GM12878 (cell line): Measurements from ENCODE around the gene UBALD2. TPM values are rescaled to one million over a fixed set of nuclear protein-coding genes. Genes with fewer than 3 reads are reported as not detected.

Experiments
- ATAC-seq: fragments of 200-7000 bp; cut with Tn5 transposase; 3 replicates; pipeline ENCODE4 v1.9.1; 2020; ENCODE audit warnings: mild to moderate bottlenecking, moderate library complexity
- BruUV-seq: library from RNA; stranded (reverse); fragments of 400-500 nt; replicated peaks from 2 replicates; lab custom pipeline; 2021; lab: Mats Ljungman, UMichigan
- CTCF ChIA-PET: fragments of 300-600 bp; sonication (Branson Sonifier 250); formaldehyde crosslinking; extraction: SDS; loops from one replicate; lab custom pipeline; 2021; ENCODE audit warnings: inconsistent platforms; lab: Yijun Ruan, JAX
- POLR2A ChIA-PET: fragments of 350-600 bp; formaldehyde crosslinking; extraction: SDS; loops from one replicate; lab custom pipeline; 2021; ENCODE audit warnings: inconsistent platforms; lab: Charles Lee
- RAD21 ChIA-PET: fragments of 300-600 bp; sonication (Branson Sonifier 250); formaldehyde crosslinking; loops from one replicate; lab custom pipeline; 2023; ENCODE audit warnings: antibody characterized with exemption; ENCODE audit not compliant: unreplicated experiment; lab: Charles Lee
- SMC1A ChIA-PET: fragments of 300-600 bp; sonication (Branson Sonifier 250); formaldehyde crosslinking; loops from one replicate; lab custom pipeline; 2023; ENCODE audit not compliant: unreplicated experiment, uncharacterized antibody; lab: Charles Lee
- DNase-seq: peaks from one replicate; pipeline ENCODE4 v3.0.0-alpha.2; 2011; ENCODE audit warnings: low read depth, low spot score
- FAIRE-seq: peaks from 3 replicates; lab custom pipeline; 2011; peaks lifted over from hg19 to GRCh38; lab: Jason Lieb, UNC
- H2AFZ ChIP-seq: 2 replicates; pipeline ENCODE4 v1.6.0; 2011; ENCODE audit warnings: low read depth, low read length, control low read depth; ENCODE audit not compliant: control insufficient read depth
- H3K27ac ChIP-seq: 2 replicates; pipeline ENCODE4 v1.5.1; 2011; ENCODE audit warnings: control low read depth; ENCODE audit not compliant: control insufficient read depth, insufficient read depth
- H3K27me3 ChIP-seq, 2 experiments: replicated peaks in 1 of 2; 2 replicates each; pipeline versions ENCODE4 v1.6.0 to v1.6.1; 2011; ENCODE audit warnings: low read length in 1 of 2; ENCODE audit not compliant: control insufficient read depth in 2 of 2, insufficient read depth in 2 of 2
- H3K36me3 ChIP-seq, 2 experiments: 2 replicates each; pipeline ENCODE4 v1.5.1; 2011; ENCODE audit warnings: low read length in 1 of 2; ENCODE audit not compliant: control insufficient read depth in 2 of 2, insufficient read depth in 2 of 2
- H3K4me1 ChIP-seq: 2 replicates; pipeline ENCODE4 v1.6.1; 2011; ENCODE audit warnings: mild to moderate bottlenecking, low read length, moderate library complexity, mixed read lengths; ENCODE audit not compliant: control insufficient read depth, insufficient read depth
- H3K4me2 ChIP-seq: 2 replicates; pipeline ENCODE4 v1.6.0; 2011; ENCODE audit warnings: control low read depth; ENCODE audit not compliant: control insufficient read depth, insufficient read depth
- H3K4me3 ChIP-seq: fragments of 200-600 bp; sonication (generic); 2 replicates; pipeline ENCODE4 v1.5.1; 2016
- H3K79me2 ChIP-seq: 2 replicates; pipeline ENCODE4 v1.6.0; 2011; ENCODE audit warnings: low read length; ENCODE audit not compliant: control insufficient read depth, insufficient read depth
- H3K9ac ChIP-seq: 2 replicates; pipeline ENCODE4 v1.8.0; 2011; ENCODE audit warnings: low read length, control low read depth, mixed read lengths; ENCODE audit not compliant: control insufficient read depth, insufficient read depth
- H3K9me3 ChIP-seq: replicated peaks from 3 replicates; pipeline ENCODE4 v1.5.1; 2011; ENCODE audit warnings: mild to moderate bottlenecking, low read length; ENCODE audit not compliant: control insufficient read depth, insufficient read depth
- H4K20me1 ChIP-seq: 2 replicates; pipeline ENCODE4 v1.6.0; 2011; ENCODE audit not compliant: control insufficient read depth, insufficient read depth
- BACH1 ChIP-seq: fragments of 450-650 bp; IDR thresholded peaks from 2 replicates; pipeline ENCODE4 v1.6.1; 2017; ENCODE audit warnings: mild to moderate bottlenecking, borderline replicate concordance
- CHD2 ChIP-seq: IDR thresholded peaks from 2 replicates; pipeline ENCODE4 v1.6.1; 2011; ENCODE audit warnings: low read depth, low read length, improper control_type of control experiment, borderline replicate concordance
- FOS ChIP-seq: IDR thresholded peaks from 3 replicates; pipeline ENCODE4 v1.6.1; 2011; ENCODE audit warnings: borderline replicate concordance; ENCODE audit not compliant: insufficient read length; ENCODE audit errors: extremely low read depth
- FOXM1 ChIP-seq: IDR thresholded peaks from 2 replicates; pipeline ENCODE4 v1.6.1; 2012; ENCODE audit warnings: low read depth, mild to moderate bottlenecking, inconsistent platforms, low read length, moderate library complexity
- KLF5 ChIP-seq: fragments of 450-650 bp; IDR thresholded peaks from 2 replicates; pipeline ENCODE4 v1.6.1; 2014; ENCODE audit warnings: mild to moderate bottlenecking; ENCODE audit not compliant: partially characterized antibody
- STAT1 ChIP-seq: fragments of 450-650 bp; conservative IDR thresholded peaks from 2 replicates; pipeline ENCODE4 v1.6.1; 2014; ENCODE audit warnings: antibody characterized with exemption, mild to moderate bottlenecking
- ZBTB33 ChIP-seq: fragments of 450-650 bp; IDR thresholded peaks from 2 replicates; pipeline ENCODE4 v1.6.1; 2017; ENCODE audit warnings: mild to moderate bottlenecking
- WGBS: methylation state at CpG from one replicate; pipeline ENCODE4 v1.1.6; 2016; ENCODE audit warnings: low lambda C conversion rate; ENCODE audit not compliant: insufficient replicate concordance, insufficient coverage; ENCODE audit errors: missing lambda C conversion rate; 5-methylcytosine and 5-hydroxymethylcytosine counted together
- in situ Hi-C: fragments of 300-500 bp; cut with MboI; formaldehyde crosslinking; loops from 9 replicates; pipeline ENCODE4 v1.14.3; 2018; ENCODE audit warnings: mixed read lengths
- intact Hi-C: fragments of 100-400 bp; cut with micrococcal nuclease; formaldehyde crosslinking; loops from one replicate; pipeline ENCODE4 v1.14.2; 2022; ENCODE audit not compliant: unreplicated experiment
- polyA plus RNA-seq, 11 experiments: library from polyadenylated mRNA; depleted of rRNA in 4 of 11; unstranded in 6 of 11; stranded (reverse) in 5 of 11; fragments of >200 nt; fragmentation: Nextera tagmentation in 4 of 11; fragmentation: Illumina TruSeq in 1 of 11; extraction: Ambion mirVana in 4 of 11; extraction: Trizol in 1 of 11; gene quantifications; 1 replicate in 1 of 11; 2 replicates in 10 of 11; pipeline versions ENCODE4 v1.2.1 to v1.2.3, GENCODE V29; 2011 to 2016; ENCODE audit warnings: inconsistent platforms in 2 of 11, missing spikeins in 2 of 11, low read depth in 1 of 11
- total RNA-seq, 4 experiments: library from RNA; depleted of rRNA in 3 of 4; stranded (reverse); fragments of >200 nt in 3 of 4; fragmentation: Illumina TruSeq in 1 of 4; extraction: Trizol in 1 of 4; gene quantifications; 2 replicates each; pipeline versions ENCODE4 v1.2.1 to v1.2.3, GENCODE V29; 2013 to 2021

Gene UBALD2
- total and polyA plus RNA-seq, 10 of the 15 experiments (the other 5 are each of a cell fraction or from before 2014, with no cell fraction given), result 2.8 to 165 (median 20.6) TPM

- TF ChIP-seq KLF5, result no peak
- TF ChIP-seq BACH1, result 0 out of 2 replicates have a peak, but pooled peaks have one; percentile 7
- 0 out of 2 replicates have a peak, but pooled peaks have one; percentile 24 for TF ChIP-seq CHD2
- no peak for TF ChIP-seq STAT1
- no peak for TF ChIP-seq FOXM1
- peak; percentile 19 for TF ChIP-seq FOS
Observed at GRCh38 chr17:76240461-76241203, 24.5 kb upstream of the UBALD2 start, which contains the start of gene RNF157 (continued).

- in situ Hi-C loops, result no loop called here
- WGBS, result 59% methylated on average over 12 of the region's 12 CpGs
- intact Hi-C loops, result no loop called here
- ATAC-seq, result no peak
- Histone ChIP-seq H3K79me2 (no peaks in the 10 kb centered on the region), H3K9ac (no peak overlapping the region; the same call in 1 of the 2 replicates), H2AFZ (no peak overlapping the region), H3K4me3 (0 out of 2 replicates have a peak overlapping the region, but pooled peaks have one; percentile 56), H3K27ac (no peak overlapping the region), H3K4me1 (peaks cover 25% of the 10 kb centered on the region), H3K36me3 (no peaks in the 10 kb centered on the region), H3K9me3 (no peaks in the 10 kb centered on the region), H3K27me3 (peaks cover 0 to 3% of the 10 kb centered on the region in 2 experiments; a peak in 2 of 4 replicates), H4K20me1 (no peaks in the 10 kb centered on the region), H3K4me2 (peak overlapping the region; percentile 99)
- no TSS peak for BruUV-seq
- SMC1A ChIA-PET, result no interaction called here
- POLR2A ChIA-PET, result interaction anchor here (16.9 kb wide), 1 partner anchor 25 kb away, joined by 341 read pairs; the partner anchor contains the start of gene UBALD2
- FAIRE-seq, result no peak
- DNase-seq, result no peak
- RAD21 ChIA-PET, result interaction anchor here (0.8 kb wide), 1 partner anchor 32 kb away, joined by 3 read pairs; no protein-coding TSS in a partner anchor
- CTCF ChIA-PET, result interaction anchor here (0.6 to 0.7 kb wide), 2 partner anchors 68 to 244 kb away, joined by 3 read pairs; no protein-coding TSS in a partner anchor
- no peak for TF ChIP-seq ZBTB33
Observed at GRCh38 chr17:76241204-76241538, 24.0 kb upstream of the UBALD2 start.
